GM19395 (cell line): ENCODE data around the gene PAOX.
"Not testable (repeated sequence)": the region's sequence is repeated elsewhere in the genome, so short reads cannot be mapped to it uniquely, and the experiment has no call there.

Experiments used
- ATAC-seq: cut with Tn5 transposase; IDR thresholded peaks from one replicate; pipeline ENCODE4 v1.9.1; 2021; ENCODE audit warnings: mild to moderate bottlenecking, moderate library complexity; ENCODE audit not compliant: unreplicated experiment

PAOX gene

DNA sequence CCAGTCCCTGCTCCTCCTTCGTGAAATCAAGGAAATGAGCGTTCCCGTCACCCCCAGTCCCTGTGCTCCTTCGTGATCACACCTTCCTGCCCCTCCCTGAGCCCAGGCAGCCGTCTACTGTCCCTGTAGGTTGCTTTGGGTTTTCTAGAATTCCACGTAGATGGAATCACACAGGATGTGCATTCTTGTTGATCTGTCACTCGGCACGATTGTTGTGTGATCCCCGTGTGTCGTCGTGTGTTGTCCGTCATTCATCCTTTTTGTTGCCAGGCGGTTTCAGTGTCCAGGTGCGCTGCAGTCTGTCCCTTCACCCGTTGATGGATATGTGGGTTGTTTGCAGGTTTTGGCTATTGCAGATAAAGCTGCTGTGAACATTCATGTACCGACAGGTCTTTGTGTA is 24.3 kb downstream of the PAOX start:
- ATAC-seq: no peak

DNA sequence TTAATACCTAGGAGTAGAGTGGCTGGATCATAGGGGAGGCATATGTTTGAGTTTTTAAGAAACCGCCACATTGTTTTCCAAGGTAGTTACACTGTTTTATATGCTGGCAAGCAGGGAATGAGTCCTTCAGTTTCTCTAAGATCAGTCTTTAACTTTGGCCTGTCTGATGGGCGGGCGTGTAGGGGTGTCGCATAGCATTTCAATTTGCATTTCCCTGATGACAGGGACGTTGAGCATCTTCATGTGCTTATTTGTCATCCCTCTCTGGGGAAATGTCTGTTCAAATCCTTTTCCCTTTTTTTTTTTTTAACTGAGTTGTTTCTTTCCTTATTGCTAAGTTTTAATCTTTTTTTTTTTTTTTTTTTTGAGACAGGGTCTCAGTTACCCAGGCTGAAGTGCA is 24.7 kb downstream of the PAOX start:
- no peak for ATAC-seq

DNA sequence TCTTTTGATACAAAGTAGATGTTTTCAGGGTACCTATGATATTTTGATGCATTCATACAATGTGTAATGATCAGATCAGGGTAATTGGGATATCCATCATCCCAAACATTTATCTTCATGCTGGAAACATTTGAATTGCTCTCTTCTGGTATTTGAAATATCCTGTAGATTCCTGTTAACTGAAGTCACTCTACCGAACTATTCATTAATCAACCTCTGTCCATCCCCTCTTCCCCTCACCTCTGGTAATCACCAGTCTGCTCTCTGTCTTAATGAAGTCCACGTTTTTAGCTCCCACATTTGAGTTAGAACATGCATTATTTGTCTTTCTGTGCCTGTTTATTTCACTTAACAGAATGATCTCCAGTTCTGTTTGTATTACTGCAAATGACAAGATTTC is 26.2 kb downstream of the PAOX start:
- no peak for ATAC-seq

DNA sequence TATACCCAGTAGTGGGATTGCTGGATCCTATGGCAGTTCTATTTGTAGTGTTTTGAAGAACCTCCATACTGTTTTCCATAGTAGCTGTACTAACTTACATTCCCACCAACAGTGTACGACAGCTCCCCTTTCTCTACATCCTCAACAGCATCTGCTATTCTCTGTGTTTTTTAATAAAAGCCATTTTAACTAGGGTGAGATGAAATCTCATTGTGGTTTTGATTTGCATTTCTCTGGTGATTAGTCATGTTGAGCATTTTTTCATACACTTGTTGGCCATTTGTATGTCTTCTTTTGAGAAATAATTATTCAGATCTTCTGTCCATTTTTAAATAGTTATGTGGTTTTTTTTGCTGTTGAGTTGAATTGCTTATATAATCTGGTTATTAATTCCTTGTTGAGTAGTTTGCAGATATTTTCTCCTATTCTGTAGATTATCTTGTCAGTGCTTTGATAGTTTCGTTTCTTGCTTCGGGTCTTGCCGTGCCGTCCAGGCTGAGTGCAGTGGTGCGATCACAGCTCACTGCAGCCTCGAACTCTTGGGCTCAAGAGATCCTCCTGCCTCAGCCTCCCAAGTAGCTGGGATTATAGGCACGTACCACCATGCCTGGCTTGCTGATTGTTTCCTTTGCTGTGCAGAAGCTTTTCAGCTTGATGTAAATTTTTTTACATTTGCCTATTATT is 26.9 kb downstream of the PAOX start:
- peak; percentile 70 for ATAC-seq

DNA sequence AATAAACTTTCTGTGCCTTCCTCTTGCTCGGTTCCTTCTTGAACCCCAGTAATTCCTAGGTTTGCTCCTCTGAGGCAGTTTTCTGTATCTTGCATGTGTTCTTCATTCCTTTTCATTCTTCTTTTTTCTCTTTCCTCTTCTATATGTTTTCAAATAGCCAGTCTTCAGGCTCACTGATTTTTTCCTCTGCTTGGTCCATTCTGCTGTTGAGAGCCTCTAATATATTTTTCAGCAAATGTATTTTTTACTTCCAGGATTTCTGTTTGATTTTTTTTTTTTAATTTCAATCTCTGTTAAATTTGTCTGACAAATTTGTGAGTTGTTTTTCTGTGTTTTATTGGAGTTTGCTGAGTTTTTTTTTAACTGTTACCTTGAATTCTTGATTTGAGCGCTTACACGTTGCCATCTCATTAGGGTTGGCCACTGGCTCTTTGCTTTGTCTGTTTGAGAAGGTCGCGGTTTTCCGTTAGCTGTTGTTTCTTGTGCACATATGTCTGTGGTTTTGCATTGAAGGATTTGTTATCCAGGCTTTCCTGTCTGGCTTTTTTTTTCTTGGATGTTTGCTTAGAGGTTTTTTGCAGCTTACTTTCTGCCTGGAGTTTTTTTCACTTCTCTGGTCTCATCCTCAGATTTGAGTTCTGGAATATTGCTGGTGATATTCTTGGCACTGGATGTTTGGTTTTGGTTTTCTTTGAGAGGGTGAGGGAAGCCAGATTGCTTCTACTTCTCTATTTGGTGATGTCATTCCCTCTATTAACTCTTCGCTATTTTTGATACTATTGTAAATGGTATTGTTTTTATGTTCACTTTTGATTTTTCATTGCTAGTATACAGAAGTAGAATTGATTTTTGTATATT is 32.7 kb downstream of the PAOX start:
- no peak for ATAC-seq

DNA sequence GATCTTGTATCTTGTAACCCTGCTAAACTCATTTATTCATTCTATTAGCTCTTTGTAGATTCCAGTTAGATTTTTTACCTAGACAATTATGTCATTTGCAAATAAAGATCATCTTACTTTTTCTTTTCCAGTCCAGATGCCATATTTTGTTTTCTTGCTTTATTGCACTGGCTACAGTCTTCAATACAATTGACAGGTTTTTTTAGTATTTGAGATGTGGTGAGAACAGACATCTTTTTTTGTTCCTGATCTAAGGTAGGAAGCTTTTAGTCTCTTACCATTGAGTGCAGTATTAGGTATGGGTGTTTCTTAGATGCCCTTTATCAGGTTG is 33.3 kb downstream of the PAOX start:
- no peak for ATAC-seq

DNA sequence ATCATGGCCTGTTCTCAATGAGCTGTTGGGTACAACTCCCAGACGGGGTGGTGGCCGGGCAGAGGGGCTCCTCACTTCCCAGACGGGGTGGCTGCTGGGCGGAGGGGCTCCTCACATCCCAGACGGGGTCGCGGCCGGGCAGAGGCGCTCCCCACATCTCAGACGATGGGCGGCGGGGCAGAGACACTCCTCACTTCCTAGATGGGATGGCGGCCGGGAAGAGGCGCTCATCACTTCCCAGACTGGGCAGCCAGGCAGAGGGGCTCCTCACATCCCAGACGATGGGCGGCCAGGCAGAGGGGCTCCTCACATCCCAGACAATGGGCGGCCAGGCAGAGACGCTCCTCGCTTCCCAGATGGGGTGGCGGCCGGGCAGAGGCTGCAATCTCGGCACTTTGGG is 35.3 kb downstream of the PAOX start:
- ATAC-seq: not testable (repeated sequence)

DNA sequence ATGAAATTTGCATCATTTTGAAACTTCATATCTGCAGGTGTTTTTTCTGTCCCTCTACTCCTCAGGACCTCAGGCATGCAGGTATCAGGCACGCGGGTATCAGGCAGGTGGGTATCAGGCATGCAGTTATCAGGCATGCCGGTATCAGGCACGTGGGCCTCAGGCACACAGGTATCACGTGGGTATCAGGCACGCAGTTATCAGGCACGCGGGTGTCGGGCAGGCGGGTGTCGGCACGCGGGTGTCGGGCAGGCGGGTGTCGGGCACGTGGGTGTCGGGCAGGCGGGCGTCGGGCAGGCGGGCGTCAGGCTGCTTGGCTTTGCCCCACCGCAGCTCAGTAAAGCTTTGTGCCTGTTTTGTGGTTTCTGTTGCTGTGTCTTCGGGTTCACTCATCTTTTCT is 36.7 kb downstream of the PAOX start:
- ATAC-seq: no peak

DNA sequence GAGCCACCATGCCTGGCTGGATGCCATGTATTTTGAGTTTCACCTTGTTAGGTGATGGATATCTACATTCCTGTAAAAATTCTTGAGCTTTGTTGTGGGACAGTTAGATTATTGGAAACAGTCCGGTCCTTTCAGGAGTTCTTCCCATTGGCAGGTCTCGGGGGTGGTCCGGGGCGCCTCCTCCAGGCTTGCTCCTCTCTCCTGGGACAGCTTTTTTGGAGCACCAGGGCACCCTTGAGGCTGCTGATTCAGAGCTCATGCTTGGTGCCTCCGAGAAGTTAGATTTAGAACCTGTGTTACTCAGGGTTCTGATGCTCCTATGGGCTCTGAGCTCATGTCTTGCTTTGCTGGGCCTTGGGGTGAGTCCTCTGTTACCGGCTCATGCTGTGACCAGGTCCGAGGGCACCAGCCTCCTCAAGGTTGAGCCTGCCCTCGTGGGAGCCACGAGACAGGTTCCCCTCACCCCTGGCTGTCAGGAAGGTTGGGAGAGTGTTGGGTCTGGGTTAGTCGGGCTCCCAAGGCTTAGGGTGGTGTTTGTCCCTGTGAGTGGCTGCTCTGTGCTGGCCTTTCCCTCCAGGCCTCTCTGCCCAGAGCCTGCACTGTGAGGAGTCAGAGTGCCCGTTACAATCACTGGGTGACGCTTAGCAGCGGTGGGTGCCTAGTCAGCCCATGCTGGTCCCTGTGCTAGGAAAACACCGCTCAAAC is 39.4 kb downstream of the PAOX start:
- no peak for ATAC-seq

DNA sequence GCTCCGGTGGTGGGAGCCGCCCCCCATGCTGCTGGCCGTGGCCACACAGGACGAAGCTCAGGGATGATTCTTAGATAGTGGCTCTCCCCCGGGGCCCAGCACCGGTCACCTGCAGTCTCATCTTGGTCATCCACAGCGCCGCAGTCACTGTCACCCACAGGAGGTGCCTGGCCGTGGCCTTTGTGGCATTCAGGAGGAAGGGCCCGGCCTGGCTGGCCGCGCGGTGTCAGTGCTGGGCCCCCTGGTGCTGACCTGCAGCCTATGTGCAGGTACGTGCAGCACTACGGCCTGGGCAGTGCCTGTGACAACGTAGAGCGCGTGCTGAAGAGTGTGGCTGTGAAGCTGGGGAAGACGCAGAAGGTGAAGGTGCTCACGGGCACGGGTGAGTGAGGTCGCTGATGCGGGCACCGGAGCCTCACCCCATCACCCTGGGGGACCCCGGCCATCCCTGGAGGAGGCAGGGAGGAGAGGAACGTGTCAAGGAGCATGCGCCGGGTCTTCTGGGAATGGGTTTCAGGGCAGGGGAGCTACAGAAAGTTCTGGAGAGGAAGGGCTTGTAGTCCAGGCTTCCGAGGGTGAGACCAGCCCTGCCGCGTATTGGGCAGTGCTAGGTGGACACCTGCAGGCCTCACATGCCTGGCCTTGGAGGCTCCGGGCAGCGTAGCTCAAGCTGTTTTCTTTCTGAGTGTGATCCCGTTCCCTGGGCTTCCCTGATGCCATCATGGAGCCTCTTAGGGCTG is 40.3 kb downstream of the PAOX start:
- no peak for ATAC-seq

DNA sequence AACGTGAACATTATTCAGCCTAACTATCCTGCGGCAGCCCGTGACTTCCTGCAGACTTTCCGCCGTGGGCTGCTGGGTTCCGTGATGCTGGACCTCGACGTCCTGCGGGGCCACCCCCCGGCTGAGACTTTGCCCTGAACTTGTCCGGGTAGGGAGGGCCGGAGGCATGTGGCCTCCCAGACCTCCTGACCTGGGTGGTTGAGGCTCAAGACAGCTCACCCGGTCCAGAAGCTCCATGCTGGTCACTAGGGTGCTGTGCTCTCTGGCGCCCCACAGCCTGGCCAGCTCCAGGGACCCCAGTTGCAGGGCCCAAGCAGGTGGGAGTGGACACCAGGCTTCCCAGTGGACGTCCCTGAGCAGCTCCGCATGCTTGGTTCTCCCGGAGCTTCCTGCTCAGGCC is 41.0 kb downstream of the PAOX start:
- ATAC-seq: no peak

DNA sequence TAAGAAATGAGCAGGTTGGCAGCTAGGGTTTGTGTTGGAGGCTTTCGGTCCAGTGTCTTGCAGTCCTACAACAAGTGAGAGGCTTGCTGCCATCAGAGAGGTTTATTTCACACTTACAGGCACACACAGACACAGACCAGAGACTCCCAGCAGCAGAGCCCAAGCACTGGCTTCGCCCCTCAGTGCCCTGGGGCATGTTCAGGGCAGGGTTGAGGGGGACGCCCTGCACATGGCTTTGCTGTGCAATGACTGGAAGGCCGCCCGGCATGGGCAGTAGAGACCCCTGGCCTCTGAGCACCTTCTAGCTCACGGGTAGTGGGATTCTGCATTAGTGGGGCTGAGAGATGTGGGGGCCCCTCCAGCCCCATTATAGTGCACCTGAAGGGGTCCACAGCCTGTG is 41.5 kb downstream of the PAOX start:
- ATAC-seq: no peak

DNA sequence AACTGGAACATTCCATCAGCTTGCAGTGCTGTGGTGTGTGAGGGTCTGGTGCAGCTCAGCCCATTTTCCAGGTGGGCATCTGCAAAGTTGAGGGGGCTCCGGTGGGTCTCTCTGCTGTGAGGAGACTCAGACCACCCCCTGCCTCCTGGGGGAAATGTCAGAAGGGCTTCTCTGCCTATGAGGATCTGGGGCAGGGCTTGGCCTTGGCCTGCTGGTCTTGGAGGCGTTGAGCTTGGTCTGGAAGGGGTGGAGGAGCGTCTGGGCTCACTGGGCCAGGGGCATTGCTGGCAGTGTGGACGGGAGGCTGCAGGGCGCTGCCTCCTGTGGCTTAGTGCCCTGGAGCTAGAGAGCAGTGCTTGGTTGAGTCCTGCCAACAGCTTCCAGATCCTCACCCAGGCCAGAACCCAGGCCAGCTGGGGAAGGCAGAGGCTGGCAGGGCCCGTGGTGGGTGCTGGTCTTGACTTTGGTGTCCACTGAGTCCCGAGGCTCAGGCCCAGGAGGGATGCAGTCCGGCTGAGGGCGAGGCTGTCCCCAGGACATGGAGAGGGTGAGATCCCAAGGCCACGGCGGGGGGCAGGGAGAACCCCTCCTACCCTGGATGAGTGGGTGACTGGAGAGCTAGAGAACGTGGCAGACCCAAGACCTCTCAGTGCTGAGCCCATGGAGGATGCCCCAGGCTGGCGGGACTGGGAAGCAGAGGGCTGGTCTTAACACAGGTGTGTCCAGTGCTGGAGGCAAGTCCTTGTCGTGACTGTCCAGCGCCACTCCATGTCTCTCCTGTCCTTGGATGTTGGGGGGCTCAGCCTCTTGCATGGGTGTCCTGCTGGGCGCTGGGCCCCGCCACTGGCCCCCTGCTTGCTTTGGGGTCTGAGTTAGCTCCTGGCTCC is 42.5 kb downstream of the PAOX start:
- no peak for ATAC-seq

DNA sequence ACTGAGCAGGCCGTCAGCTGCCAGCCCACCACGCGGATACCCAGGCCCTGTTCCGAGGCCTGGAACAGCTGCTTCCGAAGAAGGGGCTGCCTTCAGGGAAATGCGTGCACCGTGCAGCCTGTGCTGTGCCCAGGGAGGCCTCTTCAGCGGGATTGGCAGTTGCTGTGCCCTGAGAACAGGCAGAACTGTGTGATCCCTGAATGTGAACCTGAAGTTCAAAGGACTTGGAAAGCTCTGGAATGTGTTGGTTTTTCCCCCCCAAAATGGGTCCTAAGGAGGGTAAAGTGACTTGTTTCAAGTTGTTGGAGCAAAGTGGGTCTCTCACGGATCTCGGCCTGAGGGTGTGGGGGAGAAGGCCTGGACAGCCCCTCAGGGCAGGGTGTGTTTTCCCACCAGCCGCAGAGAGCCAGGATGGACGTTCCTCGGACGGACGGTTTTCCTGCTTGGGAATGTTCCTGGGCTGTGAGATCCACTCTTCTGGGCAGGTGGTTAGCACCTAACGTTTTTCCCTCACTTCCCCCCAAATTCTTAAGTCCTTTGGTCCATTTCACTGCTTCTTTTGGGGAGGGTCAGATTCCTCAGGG is 43.3 kb downstream of the PAOX start:
- no peak for ATAC-seq

DNA sequence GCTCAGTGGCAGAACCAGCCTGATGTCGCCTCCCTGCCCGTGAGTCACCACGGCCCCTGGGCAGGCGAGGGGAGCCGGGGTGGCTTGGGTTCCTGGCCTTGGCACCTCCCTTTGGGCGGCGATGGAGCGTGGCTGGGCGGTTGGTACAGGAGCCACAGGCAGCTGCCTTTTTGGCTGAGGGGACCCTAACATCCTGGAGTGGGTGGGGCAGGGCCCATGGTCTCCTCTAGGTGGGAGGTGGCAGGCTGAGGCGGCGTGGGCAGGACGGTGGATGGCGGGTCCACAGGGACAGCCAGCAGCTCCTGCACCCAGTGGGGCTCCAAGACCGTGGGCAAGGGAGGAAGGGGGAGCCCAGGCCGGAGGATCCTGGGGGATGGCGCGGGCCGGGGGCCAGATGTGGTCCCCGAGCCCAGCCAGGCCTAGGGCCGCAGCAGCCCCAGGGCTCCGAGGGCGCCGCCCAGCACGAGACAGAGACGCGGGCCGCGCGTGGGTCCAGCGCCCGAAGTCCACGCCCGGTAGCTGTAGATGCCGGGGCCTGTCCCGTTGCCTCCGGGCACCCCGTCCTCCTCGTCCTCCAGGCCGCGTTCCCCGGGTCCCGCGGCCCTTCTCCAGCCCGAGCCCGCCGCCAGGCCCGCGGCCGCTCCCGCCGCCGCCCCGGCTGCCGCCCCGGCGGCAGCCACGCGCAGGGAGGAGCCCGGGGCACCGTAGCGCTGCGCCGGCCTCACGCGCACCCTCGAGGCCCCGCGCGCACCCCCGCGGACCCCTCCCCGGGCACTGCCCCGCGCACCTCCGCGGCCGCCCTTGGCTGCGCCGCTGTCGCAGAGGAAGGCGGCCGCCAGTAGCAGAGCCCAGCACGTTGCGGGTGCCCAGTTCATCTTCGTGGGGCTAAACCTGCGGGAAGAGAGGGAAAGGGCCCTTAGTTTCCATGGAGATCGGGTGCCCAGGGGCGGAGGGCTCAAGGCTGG is 44.0 kb downstream of the PAOX start:
- ATAC-seq: no peak

DNA sequence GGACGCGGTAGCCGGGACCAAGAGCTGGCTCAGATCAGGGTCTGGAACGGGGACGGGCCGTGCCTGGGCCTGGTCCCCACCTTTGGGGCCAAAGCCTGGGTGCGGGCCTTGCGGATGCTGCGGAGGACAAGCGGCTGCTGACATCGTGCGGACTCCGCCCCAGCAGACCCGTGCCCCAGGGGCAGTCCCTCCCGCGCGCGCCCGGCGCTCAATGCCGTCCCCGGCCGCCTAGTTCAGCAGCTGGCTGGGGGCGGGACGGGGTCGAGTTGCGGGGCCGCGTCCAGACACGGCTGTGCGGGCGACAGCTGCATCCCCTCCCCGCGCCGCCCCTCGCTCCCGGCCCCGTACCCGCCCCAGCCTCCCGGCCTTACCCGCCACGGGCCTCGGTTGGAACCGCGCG is 45.0 kb downstream of the PAOX start:
- not testable (repeated sequence) for ATAC-seq

DNA sequence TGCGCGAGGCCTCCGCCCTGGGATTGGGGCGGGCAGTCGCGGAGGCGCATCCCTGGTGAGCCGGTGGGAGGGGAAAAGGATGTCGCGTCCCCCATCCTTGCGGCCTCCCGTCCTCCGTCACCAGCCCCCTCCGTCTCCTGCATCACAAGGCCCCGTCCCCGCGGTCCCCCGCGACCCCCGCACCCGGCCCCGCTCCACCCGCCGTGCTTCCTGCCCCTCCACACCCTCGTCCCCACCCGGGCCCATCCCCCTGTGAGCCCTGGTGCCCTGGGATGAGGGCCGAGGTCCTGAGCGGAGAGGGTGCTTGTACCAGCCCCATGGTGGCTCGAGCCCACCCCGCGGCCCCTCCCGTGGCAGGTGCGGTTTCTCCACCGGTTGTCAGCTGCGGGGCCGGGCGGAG is 45.5 kb downstream of the PAOX start, which contains the start of gene SPRN:
SPRN (minus strand) TSS at position 25 of the 400 bp plus-strand sequence. CDS start 944 bp downstream, outside the sequence.
- ATAC-seq: not testable (repeated sequence)

DNA sequence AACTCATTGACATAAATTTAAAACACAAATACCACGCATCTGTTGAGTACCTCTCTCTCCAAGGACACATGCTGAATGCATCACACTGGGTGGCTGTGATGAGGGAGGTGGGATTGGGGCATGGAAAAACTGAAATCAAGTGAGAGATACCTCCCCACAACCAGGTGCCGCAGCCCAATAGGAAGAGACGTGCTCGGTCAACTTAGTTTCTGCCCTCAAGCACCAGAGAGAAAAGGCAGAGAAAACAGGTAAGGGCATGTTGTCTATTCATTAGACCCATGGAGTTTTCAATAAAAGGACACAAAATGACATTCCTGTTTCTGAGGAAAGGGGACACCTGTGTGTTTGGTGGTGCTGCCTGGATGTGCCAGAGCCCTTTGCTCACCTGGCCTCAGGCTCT is 50.5 kb downstream of the PAOX start:
- ATAC-seq: not testable (repeated sequence)
